Brain microvascular endothelial cell (primary cell): ENCODE measurements around the gene ERG.

Experiments
- DNase-seq: peaks from one replicate; pipeline ENCODE4 v3.0.0-alpha.2; 2020
- H3K27ac ChIP-seq: fragments of 250-450 bp; sonication (Bioruptor Pico); 2 replicates; pipeline ENCODE4 v1.5.1; 2020; ENCODE audit warnings: mild to moderate bottlenecking, moderate library complexity
- H3K27me3 ChIP-seq: fragments of 250-450 bp; sonication (Bioruptor Pico); replicated peaks from 2 replicates; pipeline ENCODE4 v1.5.1; 2020; ENCODE audit warnings: mild to moderate bottlenecking
- H3K36me3 ChIP-seq: fragments of 250-450 bp; sonication (Bioruptor Pico); replicated peaks from 2 replicates; pipeline ENCODE4 v1.5.1; 2020; ENCODE audit warnings: mild to moderate bottlenecking
- H3K4me3 ChIP-seq: 2 replicates; pipeline ENCODE4 v1.5.1; 2011; ENCODE audit warnings: low read depth, mild to moderate bottlenecking, control low read depth, low read length, moderate library complexity
- in situ Hi-C: cut with HindIII; loops from 2 replicates; pipeline ENCODE4 v1.10.0; 2017; ENCODE audit warnings: low sequenced_read_pairs, low pct_ligation_motif_present
- TF ChIP-seq, protein P1 (sequence below): IDR thresholded peaks from 2 replicates; pipeline ENCODE4 v1.5.1; 2011; ENCODE audit warnings: low read depth, mild to moderate bottlenecking, moderate library complexity, low read length, control low read depth, inconsistent platforms; ENCODE audit errors: missing control alignments

ERG gene

DNA sequence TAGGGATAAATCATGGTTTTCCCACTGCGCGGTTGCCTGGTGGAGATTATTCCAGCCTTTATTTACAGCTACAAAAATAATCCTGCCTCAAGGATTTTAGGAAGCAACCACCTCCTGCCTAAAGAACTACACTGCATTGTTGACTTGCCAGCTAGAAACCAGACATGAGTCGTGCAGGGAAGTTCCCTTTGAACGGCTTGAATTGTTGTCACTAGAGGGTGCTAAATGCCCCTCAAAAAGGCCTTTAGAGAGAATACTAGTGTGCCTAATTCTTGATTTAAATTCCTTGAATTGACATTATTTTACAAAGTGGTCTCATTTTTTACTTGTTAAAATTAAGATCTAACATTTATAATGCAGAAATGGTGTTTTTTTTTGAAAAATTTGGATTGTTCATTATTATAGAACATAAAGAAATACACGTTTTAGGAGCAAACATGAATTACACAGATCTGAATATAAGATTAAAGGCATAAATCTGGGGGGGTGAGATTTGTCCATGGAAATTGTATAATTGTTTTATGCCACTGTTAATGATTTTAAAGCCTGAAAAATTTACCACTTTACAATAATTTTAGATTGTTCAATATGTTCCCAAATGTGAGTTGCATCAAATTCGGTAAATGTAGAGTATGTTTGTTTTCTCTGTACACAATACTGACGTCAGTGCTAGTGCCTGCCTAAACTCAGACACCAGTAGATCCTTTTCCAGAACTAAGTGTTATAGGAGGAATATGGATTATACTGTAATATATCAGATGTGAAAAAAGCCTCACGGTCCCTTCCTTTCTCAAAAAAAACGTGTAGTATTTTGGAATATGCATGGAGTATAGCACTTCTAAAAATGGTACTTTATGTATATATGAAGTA is 7.6 kb upstream of the ERG start:
- in situ Hi-C loops = no loop called here
- H3K4me3 ChIP-seq = no peak overlapping the region
- H3K27me3 ChIP-seq = no peaks in the 10 kb centered on the region
- TF ChIP-seq, protein P1, sequence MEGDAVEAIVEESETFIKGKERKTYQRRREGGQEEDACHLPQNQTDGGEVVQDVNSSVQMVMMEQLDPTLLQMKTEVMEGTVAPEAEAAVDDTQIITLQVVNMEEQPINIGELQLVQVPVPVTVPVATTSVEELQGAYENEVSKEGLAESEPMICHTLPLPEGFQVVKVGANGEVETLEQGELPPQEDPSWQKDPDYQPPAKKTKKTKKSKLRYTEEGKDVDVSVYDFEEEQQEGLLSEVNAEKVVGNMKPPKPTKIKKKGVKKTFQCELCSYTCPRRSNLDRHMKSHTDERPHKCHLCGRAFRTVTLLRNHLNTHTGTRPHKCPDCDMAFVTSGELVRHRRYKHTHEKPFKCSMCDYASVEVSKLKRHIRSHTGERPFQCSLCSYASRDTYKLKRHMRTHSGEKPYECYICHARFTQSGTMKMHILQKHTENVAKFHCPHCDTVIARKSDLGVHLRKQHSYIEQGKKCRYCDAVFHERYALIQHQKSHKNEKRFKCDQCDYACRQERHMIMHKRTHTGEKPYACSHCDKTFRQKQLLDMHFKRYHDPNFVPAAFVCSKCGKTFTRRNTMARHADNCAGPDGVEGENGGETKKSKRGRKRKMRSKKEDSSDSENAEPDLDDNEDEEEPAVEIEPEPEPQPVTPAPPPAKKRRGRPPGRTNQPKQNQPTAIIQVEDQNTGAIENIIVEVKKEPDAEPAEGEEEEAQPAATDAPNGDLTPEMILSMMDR = peak; percentile 80
- H3K36me3 ChIP-seq = no peaks in the 10 kb centered on the region
- peak; percentile 80 for DNase-seq
- H3K27ac ChIP-seq = no peak overlapping the region

DNA sequence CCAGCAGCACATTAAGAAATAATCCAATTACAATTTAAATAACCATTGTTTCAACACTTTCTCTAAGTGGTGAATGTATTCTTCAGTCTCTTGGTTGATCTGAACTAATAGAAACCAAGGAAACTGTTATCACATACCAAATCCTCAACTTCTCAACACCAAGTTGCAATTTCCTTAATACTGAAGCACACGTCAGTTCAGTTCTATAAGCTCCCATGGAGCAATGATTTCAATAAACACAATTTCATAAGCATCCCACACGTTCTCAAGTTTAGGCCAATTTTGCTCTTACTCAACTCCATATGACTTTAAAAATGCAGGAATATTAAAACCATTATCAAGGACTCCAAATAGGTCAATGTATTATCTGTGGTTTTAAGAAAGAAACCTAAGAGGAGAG is 5.8 kb upstream of the ERG start:
- H3K27ac ChIP-seq = peak overlapping the region; percentile 58
- DNase-seq = no peak
- in situ Hi-C loops = no loop called here
- no peak overlapping the region for H3K4me3 ChIP-seq
- no peaks in the 10 kb centered on the region for H3K36me3 ChIP-seq
- TF ChIP-seq, protein P1 = no peak
- H3K27me3 ChIP-seq = no peaks in the 10 kb centered on the region

DNA sequence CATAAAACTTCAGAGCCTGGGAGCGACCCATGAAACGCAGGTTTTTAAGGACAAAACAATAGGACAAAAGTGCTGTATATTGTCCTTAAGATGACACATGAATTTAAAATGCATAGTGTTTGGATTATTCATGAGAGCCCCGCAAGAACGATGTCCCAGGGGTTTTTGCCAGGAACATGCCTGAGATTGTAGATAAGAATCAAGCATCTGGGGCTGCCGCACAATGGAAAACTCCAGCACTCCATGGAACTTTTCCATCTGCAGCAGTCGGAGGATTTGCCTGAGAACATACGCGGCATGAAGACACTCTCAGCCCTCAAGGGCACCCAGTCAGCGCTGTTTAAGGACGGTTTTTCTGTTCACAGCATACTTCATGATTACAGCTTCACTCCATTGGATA is 5.3 kb upstream of the ERG start:
- Histone ChIP-seq H3K27me3 (no peaks in the 10 kb centered on the region), H3K27ac (peak overlapping the region; percentile 58), H3K36me3 (no peaks in the 10 kb centered on the region), H3K4me3 (no peak overlapping the region)
- in situ Hi-C loops = no loop called here
- DNase-seq = peak; percentile 79
- TF ChIP-seq, protein P1 = no peak

DNA sequence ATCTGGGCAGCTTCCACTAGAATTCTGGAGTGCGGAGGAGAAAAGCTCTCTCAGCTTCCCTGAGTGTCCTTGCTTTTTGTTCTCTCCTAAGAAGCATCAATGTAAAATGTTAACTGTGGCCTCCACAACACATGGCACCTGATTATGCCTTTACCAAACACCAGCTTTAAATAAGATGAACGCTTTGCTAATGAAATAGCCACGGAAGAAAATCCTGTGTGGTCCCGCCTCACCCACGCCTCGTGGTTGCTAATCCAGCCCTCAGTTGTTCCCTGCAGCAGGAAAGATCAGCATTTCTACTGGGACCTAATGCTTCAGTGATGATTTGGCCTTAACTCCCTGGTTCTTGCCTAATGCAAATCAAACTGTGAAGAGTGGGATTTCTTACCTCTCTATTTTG is 1.8 kb upstream of the ERG start:
- DNase-seq = no peak
- Histone ChIP-seq H3K27ac (no peak overlapping the region), H3K4me3 (no peak overlapping the region), H3K27me3 (no peaks in the 10 kb centered on the region), H3K36me3 (no peaks in the 10 kb centered on the region)
- in situ Hi-C loops = no loop called here
- TF ChIP-seq, protein P1 = no peak

DNA sequence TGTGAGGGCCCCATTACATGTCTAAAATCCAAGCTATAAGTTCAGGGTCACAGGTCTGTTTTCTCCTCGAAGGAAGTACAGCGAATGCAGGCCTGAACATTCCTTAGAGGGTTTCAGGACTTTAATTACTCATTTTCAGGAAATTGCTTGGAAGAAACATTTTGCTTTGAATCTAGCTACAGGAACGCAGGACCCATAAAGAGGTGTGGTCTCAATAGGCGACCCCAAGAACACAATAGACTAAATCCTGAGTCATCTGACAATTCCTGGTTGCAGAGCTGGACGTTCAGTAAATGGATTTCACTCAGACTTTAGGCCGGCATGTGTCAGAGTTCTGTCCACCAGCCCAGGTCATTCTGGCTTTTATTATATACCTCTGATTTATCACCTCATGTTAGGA is 1.0 kb upstream of the ERG start:
- H3K27me3 ChIP-seq = no peaks in the 10 kb centered on the region
- TF ChIP-seq, protein P1 = no peak
- in situ Hi-C loops = no loop called here
- no peak overlapping the region for H3K4me3 ChIP-seq
- no peaks in the 10 kb centered on the region for H3K36me3 ChIP-seq
- H3K27ac ChIP-seq = no peak overlapping the region
- no peak for DNase-seq

DNA sequence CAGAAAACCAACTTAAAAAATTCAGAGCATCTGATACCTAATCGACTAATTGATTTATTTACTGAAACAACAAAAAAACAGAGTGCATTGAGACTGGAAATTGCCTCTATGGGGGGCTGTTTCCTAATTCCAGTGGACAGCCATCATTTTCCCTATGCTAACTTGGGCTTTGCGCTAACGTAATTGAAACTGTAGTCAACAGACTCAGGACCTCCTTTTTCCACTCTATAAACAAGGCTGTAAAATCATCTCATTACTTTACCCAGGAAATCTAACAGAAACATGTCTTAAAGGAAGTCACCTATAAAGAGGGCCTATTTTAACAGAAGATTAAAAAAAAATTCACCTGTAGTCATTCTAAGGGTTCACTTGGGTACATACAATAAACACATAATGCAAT is 2.1 kb downstream of the ERG start:
- in situ Hi-C loops = no loop called here
- H3K27me3 ChIP-seq = no peaks in the 10 kb centered on the region
- H3K27ac ChIP-seq = no peak overlapping the region
- no peak overlapping the region for H3K4me3 ChIP-seq
- no peaks in the 10 kb centered on the region for H3K36me3 ChIP-seq
- no peak for DNase-seq
- TF ChIP-seq, protein P1 = no peak
